Heart right ventricle (tissue), 16 donors: Measurements from ENCODE around the gene HEMK1. TPM values are rescaled to one million over a fixed set of nuclear protein-coding genes. Genes with fewer than 3 reads are reported as not detected.

Experiments used
- ATAC-seq, 8 donors: fragments of 200-7000 bp; cut with Tn5 transposase; one replicate each; pipeline ENCODE4 v1.9.1; 2020; ENCODE audit warnings: mild to moderate bottlenecking in 8 of 8, moderate library complexity in 8 of 8, moderate number of reproducible peaks in 1 of 8
- DNase-seq, 2 donors: peaks; one replicate each; pipeline ENCODE4 v3.0.0-alpha.2; 2020
- H3K27ac ChIP-seq, 10 donors: fragments of 200-600 bp; sonication (generic) in 2 of 10; one replicate each; pipeline versions ENCODE4 v1.5.0 to v1.8.0; 2020 to 2022; ENCODE audit warnings: mild to moderate bottlenecking in 3 of 10
- H3K27me3 ChIP-seq, 7 donors: fragments of 200-600 bp; one replicate each; pipeline ENCODE4 v1.8.0; 2021 to 2022; ENCODE audit warnings: mild to moderate bottlenecking in 2 of 7
- H3K36me3 ChIP-seq, 9 donors: fragments of 200-600 bp; sonication (generic) in 1 of 9; one replicate each; pipeline versions ENCODE4 v1.5.0 to v1.8.0; 2020 to 2022; ENCODE audit warnings: mild to moderate bottlenecking in 2 of 9
- H3K4me1 ChIP-seq, 9 donors: fragments of 200-600 bp; sonication (generic) in 1 of 9; one replicate each; pipeline versions ENCODE4 v1.5.0 to v1.8.0; 2020 to 2022; ENCODE audit warnings: mild to moderate bottlenecking in 4 of 9
- H3K4me3 ChIP-seq, 10 donors: fragments of 200-600 bp; sonication (generic) in 2 of 10; one replicate each; pipeline versions ENCODE4 v1.5.0 to v1.8.0; 2020 to 2022; ENCODE audit warnings: mild to moderate bottlenecking in 7 of 10, moderate library complexity in 2 of 10
- H3K9me3 ChIP-seq, 11 donors: fragments of 200-600 bp in 10 of 11; sonication (generic) in 2 of 11; one replicate each; pipeline versions ENCODE4 v1.5.0 to v1.8.0; 2013 to 2022; ENCODE audit warnings: mild to moderate bottlenecking in 2 of 11, control low read depth in 1 of 11, moderate library complexity in 1 of 11
- CTCF ChIP-seq, 9 donors: fragments of 200-600 bp; sonication (generic) in 2 of 9; IDR thresholded peaks; one replicate each; pipeline versions ENCODE4 v1.5.0 to v1.8.0; 2021 to 2022; ENCODE audit warnings: antibody characterized with exemption in 9 of 9, mild to moderate bottlenecking in 5 of 9, moderate library complexity in 1 of 9
- WGBS, 2 donors: extraction: QIAGEN DNeasy Blood & Tissue Kit; methylation state at CpG; one replicate each; pipeline ENCODE4 v1.1.7; 2013; ENCODE audit warnings: inconsistent platforms in 1 of 2; 5-methylcytosine and 5-hydroxymethylcytosine counted together
- intact Hi-C, 10 donors: fragments of 100-400 bp; cut with DNase I; formaldehyde crosslinking; loops; one replicate each; pipeline versions ENCODE4 v1.11.1 to v1.14.2; 2022
- polyA plus RNA-seq, 2 donors: library from polyadenylated mRNA; stranded (reverse); fragments of 200-250 nt; gene quantifications; one replicate each; pipeline ENCODE4 v1.2.3, GENCODE V29; 2013
- total RNA-seq, 10 donors: library from RNA; stranded (reverse); fragmentation: NEBNext Ultra II Directional in 3 of 10; extraction: Animal tissue kit (Norgen Biotek cat#: 25700) in 3 of 10; gene quantifications; one replicate each; pipeline versions ENCODE4 v1.2.1 to v1.2.4, GENCODE V29; 2021 to 2023
- donor health status: Arrhythmogenic right ventricular cardiomyopathy.
- donor health status: ischemic (EF 13 %, LVEDD 7.1; RV severe dilation, severe dysfunction).
- donor health status: healthy with polysubstance abuse.
- donor health status: DM: no; HTN: yes; CAD: no.
- donor health status: DM: no; HTN: no; CAD: no.
- donor health status: ischemic (EF 25% LVEDD 6.9; RV normal size, moderate dysfunction).
- donor health status: ischemic (EF 25% LVEDD 5.7; RV mildly dilated, moderate dysfunction).
- donor health status: healthy.
- donor health status: DM: yes; HTN: yes; CAD: no.
- donor health status: Ischemic cardiomyopathy.
- donor health status: ischemic (EF 35%, LVEDD 5.7; RV mildly dilated, moderate dysfunction).
- donor health status: nonischemic (EF 11% LVEDD 7.7; RV severe dilation, severe dysfunction).
- donor health status: DM: yes; HTN: yes; CAD: no.
- donor health status: PGD.
- donor health status: ischemic (EF 29% LVEDD 5.4; RV normal size, mild dysfunction).
- donor health status: nonischemic (EF 23%, LVEDD 6.1; RV moderate dilation, normal function).

HEMK1 gene
- total and polyA plus RNA-seq, 12 donors: 10.6 to 19.0 (median 14.8) TPM

GRCh38 chr3:50534681-50535330 is 34.5 kb upstream of the HEMK1 start:
- H3K27ac ChIP-seq: no peak overlapping the region
- H3K27me3 ChIP-seq: peaks cover 0 to 18% (median 12%) of the 10 kb centered on the region in 7 donors
- TF ChIP-seq CTCF (IDR thresholded peaks at IDR 0.05): no peak
- WGBS, 2 donors: 67 to 70% methylated on average over 9 of the region's 9 CpGs
- H3K4me1 ChIP-seq: no peaks in the 10 kb centered on the region
- no peaks in the 10 kb centered on the region for H3K36me3 ChIP-seq
- H3K4me3 ChIP-seq: no peak overlapping the region
- DNase-seq: no peak
- no peaks in the 10 kb centered on the region for H3K9me3 ChIP-seq
- no peak for ATAC-seq
- intact Hi-C loops: loop anchor here in 2 of 10 donors (5.0 to 10.0 kb wide), 2 partner anchors 98 to 160 kb away; no protein-coding TSS in a partner anchor

- Histone ChIP-seq H3K4me1 (no peaks in the 10 kb centered on the region), H3K27ac (no peak overlapping the region), H3K27me3 (peaks cover 0 to 7% (median 0%) of the 10 kb centered on the region in 7 donors), H3K36me3 (no peaks in the 10 kb centered on the region), H3K4me3 (no peak overlapping the region), H3K9me3 (no peaks in the 10 kb centered on the region)
- intact Hi-C loops: loop anchor here in 2 of 10 donors (5.0 to 10.0 kb wide), 2 partner anchors 99 to 162 kb away; no protein-coding TSS in a partner anchor
- DNase-seq (no peak), ATAC-seq (peak in 1 of 8 donors; percentile 12)
- no peak for TF ChIP-seq CTCF (IDR thresholded peaks at IDR 0.05)
- 79 to 84% methylated on average over 5 of the region's 5 CpGs for WGBS, 2 donors
Measured at GRCh38 chr3:50536471-50537180, 32.7 kb upstream of the HEMK1 start.

- no peak overlapping the region for H3K27ac ChIP-seq
- H3K4me3 ChIP-seq: no peak overlapping the region
- TF ChIP-seq CTCF (IDR thresholded peaks at IDR 0.05): no peak
- peaks cover 0 to 7% (median 0%) of the 10 kb centered on the region in 7 donors for H3K27me3 ChIP-seq
- no peak for ATAC-seq
- H3K4me1 ChIP-seq: no peaks in the 10 kb centered on the region
- intact Hi-C loops: loop anchor here in 2 of 10 donors (5.0 to 10.0 kb wide), 2 partner anchors 100 to 163 kb away; no protein-coding TSS in a partner anchor
- WGBS, 2 donors: 70 to 74% methylated on average over 4 of the region's 4 CpGs
- no peak for DNase-seq
- no peaks in the 10 kb centered on the region for H3K36me3 ChIP-seq
- no peaks in the 10 kb centered on the region for H3K9me3 ChIP-seq
Measured at GRCh38 chr3:50537421-50538129, 31.7 kb upstream of the HEMK1 start.
